HG03139 (cell line): ENCODE measurements around the gene LGALS9C.
"Not testable (repeated sequence)": the region's sequence is repeated elsewhere in the genome, so short reads cannot be mapped to it uniquely, and the experiment has no call there.

Source experiments
- ATAC-seq: cut with Tn5 transposase; IDR thresholded peaks from one replicate; pipeline ENCODE4 v1.9.1; 2021; ENCODE audit not compliant: unreplicated experiment

The LGALS9C gene

DNA sequence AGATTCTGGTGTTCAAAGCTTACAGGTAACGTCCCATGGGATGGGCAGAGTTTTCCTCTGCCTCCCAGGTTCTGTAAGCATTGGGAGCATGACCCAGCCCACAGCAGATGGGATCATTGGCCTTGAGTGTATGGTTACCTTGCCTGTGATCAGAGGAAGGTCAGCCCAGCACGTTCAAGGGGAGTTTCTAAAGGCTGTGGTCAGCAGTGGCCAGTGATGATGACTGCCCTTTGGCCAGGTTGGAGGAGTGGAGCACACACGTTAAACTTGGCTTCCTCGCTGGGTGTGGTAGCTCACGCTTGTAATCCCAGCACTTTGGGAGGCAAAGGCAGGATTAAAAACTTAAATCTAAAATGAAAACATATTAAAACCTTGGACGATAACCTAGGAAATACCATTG lies 51.8 kb downstream of the LGALS9C start:
- not testable (repeated sequence) for ATAC-seq

GRCh38 chr17:18528899-18529500 lies 52.4 kb downstream of the LGALS9C start:
- not testable (repeated sequence) for ATAC-seq

DNA sequence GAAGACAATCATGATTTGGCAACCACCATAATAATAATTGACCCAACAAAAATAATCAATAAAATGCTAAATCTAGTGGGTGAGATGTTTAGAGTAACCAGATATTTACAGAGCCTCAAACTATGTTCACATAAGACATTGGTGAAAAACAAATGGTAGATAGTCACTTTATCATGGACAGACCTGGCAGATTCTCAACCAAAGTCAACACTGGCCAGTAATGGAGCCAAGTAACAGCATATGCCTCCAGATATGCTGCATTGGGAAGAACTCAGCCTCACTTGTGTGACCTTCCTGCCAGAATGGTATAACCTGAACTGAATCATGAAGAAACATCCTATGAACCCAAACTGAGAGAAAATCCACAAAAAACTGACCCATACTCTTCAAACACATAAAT lies 53.8 kb downstream of the LGALS9C start:
- ATAC-seq, result not testable (repeated sequence)

- ATAC-seq, result not testable (repeated sequence)
Observed at GRCh38 chr17:18542234-18542633, 65.6 kb downstream of the LGALS9C start.

GRCh38 chr17:18542907-18543306 lies 66.3 kb downstream of the LGALS9C start:
- not testable (repeated sequence) for ATAC-seq
